Right ventricle myocardium superior (tissue), 1 donor: Measurements from ENCODE around the gene ACACA. TPM values are rescaled to one million over a fixed set of nuclear protein-coding genes. Genes with fewer than 3 reads are reported as not detected.
A peak's percentile ranks its signal among the peaks of the same experiment; 100 is the strongest.
"Not testable (repeated sequence)": the region's sequence is repeated elsewhere in the genome, so short reads cannot be mapped to it uniquely, and the experiment has no call there.

ENCODE experiments used
- ATAC-seq: fragments of 200-7000 bp; cut with Tn5 transposase; one replicate; pipeline ENCODE4 v1.9.1; 2020; ENCODE audit warnings: mild to moderate bottlenecking; ENCODE audit not compliant: poor library complexity
- DNase-seq: peaks from one replicate; pipeline ENCODE4 v3.0.0-alpha.2; 2020
- intact Hi-C: fragments of 100-400 bp; cut with DNase I; formaldehyde crosslinking; loops from one replicate; pipeline ENCODE4 v1.11.2; 2022
- total RNA-seq: library from RNA; stranded (reverse); fragmentation: NEBNext Ultra II Directional; extraction: Animal tissue kit (Norgen Biotek cat#: 25700); gene quantifications from one replicate; pipeline ENCODE4 v1.2.1, GENCODE V29; 2021
- donor health status: DM: no; HTN: yes; CAD: no; lungs with severe emphysema.

Gene ACACA
- total RNA-seq, 1 donor from 2014 or later, result 15.4 TPM

DNA sequence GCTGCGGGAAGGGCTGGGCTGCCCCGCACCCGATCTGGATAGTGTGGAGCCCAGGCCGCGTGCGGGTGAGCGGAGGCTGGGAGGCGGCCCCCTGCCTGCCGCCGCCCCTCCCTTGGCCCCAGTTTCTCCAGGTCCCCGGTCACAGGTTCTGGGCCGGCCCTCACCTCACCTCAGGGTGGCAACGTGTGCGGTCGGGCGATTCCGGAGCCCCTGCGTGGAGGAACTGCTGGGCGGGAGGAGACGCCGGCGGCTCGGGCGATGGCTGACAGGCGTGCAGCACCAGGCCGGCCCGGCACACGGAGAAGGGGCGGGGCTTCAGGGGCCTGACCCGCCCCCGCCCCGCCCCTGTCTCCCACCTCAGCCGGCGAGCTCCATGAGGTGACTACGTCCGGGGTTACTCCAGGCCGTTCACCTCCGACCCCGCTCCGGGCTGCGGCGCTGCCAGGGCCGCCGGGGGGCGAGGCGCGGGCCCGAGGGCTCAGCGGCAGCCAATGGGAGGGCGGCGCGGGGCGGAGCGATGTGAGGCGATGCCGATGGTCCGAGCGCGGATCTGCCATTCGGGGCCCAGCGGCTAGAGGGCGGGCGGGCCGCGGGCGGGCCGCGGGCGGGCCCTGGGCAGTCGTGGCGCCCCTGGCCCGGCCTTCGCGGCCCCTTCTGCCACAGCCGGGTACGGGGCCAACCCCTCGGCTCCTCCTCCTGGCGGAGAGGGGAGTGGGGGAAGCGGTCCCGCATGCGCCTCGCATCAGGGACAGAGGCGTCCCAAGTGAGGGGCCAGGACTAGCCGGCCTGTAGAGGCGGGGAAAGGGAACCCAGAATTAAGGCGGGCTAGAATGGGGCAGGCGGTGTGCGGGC, 47.6 kb downstream of the ACACA start:
- ATAC-seq, result peak; percentile 96
- peak; percentile 97 for DNase-seq
- intact Hi-C loops, result no loop called here

DNA sequence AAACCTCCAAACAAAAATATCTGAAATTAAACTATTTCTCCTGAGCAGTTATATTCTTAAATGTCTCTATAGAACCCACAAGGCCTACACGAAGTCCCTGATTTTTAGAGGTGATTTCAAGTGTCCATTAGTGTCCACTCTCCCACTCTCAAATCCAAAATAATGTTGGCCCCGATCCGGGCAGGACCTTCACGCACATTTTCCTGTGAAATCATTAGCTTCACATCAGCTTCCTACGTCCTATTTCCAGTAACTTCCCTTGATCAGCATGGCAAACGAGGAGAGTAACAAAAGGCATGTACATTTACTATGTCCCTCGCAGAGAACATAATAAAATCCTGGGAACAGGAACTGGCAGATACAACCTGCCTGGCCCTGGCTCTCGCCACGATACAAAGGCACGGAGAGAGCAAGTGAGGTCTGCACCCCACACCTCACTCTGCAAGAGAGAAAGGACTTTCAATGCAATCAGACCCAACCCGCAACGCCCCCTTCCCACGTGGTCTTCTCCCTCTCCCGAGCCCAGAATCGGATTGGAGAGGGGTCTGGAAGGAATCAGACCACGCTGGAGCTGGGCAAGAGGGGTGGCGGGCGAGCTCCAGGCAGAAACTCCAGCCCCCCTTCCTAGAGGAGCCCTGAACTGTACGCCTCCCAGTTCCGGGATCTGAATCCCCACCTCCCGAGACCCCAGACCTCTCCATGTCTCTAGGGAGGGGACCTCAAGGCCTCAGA, 48.4 kb downstream of the ACACA start:
- peak; percentile 23 for ATAC-seq
- intact Hi-C loops, result no loop called here
- peak; percentile 59 for DNase-seq

DNA sequence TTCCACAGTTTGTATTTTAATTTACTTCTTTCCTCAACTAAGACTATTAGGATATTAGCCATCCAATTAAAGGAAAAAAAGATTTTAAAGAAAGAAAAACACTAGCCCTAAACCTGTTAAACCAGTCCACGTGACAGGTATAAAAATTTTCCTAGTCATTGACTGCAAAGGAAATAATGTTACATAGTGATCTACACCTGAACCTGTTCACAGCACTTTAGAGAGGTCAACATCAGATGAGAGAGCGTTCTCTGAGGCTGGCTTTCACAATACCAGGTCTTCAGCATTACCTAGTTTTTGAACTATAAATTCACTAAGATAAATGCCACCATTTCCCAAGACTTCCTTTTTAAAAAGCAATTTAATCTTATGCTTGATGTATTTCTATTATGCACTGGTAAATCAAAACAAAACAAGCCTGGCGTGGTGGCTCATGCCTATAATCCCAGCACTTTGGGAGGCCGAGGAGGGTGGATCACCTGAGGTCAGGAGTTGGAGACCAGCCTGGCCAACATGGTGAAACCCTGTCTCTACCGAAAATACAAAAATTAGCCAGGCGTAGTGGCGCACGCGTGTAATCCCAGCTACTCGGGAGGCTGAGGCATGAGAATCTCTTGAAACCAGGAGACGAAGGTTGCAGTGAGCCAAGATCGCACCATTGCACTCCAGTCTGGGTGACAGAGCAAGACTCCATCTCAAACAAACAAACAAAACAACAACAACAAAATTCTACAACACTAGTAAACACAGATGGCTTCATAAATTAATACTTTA, 49.7 kb downstream of the ACACA start:
- DNase-seq, ATAC-seq, intact Hi-C loops: not testable (repeated sequence)

DNA sequence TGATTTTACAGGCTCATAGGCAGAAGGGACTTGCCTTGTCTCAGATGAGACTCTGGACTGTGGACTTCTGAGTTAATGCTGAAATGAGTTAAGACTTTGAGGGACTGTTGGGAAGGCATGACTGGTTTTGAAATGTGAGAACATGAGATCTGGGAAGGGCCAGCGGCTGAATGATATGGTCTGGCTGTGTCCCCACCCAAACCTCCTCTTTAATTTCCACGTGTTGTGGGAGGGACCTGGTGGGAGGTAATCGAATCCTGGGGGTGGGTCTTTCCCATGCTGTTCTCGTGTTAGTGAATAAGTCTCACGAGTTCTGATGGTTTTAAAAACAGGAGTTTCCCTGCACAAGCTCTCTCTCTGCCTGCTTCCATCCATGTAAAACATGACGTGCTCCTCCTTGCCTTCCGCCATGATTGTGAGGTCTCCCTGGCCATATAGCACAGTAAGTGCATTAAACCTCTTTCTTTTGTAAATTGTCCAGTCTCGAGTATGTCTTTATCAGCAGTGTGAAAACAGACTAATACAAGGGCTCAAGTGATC, 59.7 kb downstream of the ACACA start:
- DNase-seq, intact Hi-C loops, ATAC-seq: not testable (repeated sequence)

DNA sequence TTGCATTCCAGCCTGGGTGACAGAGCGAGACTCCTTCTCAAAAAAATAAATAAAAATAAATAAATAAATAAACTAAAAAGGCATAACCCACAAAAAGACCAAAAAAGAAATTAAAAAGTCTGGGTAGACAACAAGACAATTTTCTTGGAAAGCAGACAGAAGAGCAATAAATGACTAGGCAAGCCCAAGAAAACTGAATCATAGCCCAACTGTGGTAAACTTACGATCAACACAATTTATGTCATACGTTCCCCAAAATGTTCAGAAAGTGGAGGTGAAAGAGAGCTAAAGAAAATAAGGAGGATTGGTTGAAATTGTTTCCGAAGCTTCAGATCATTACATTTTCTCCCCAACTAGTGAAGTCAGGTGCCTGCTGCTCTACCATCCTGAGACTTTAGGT, 62.1 kb downstream of the ACACA start:
- DNase-seq (no peak), ATAC-seq (no peak)
- intact Hi-C loops, result no loop called here

DNA sequence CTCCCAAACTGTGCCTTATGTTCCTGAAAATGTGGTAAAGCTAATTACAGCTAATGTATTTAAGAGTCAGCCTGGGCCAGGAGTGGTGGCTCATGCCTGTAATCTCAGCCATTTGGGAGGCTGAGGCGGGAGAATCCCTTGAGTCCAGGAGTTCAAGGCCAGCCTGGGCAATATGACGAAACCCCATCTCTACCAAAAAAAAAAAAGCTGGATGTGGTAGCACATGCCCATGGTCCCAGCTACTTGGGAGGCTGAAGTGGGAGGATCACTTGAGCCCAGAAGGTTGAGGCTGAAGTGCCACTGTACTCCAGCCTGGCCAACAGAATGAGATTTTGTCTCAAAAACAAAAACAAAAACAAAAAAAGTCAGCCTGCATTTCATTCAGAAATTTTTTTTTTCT, 64.0 kb downstream of the ACACA start:
- intact Hi-C loops, result no loop called here
- no peak for DNase-seq
- ATAC-seq, result no peak

DNA sequence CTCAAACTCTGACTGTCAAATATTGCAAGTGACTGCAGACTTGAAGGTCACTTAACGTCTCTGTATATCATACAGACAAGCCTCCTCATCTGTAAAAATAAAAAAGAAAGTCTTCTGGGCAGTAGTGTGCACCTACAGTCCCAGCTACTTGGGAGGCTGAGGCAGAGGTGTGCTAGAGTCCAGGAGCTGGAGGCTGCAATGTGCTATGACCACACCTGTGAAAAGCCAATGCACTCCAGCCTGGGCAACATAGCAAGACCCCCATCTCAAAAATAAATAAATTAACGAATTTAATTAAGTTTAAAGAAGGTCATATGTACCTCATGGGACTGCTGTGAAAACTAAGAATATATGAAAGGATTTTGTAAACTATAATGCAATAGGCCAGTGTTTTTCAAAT, 65.8 kb downstream of the ACACA start:
- DNase-seq (no peak), ATAC-seq (no peak)
- intact Hi-C loops, result no loop called here

DNA sequence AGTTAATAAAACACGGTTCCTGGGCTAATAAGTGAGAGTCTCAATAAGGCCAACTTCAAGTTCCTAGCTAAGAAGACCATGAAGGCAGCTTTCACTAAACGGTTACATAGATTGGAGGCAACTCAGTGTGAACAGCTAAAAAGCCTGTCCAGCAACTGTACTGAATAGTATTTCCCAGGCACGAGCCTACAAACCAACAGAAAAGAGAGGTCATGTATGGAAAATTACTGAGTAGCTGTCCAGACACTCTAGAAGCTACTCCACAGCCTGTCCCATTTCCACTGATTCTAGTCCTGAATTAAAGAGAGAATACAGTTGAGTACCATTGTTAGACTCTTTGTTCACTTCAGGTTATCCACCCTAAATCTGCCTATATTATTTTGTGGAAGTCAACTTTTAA, 67.3 kb downstream of the ACACA start:
- intact Hi-C loops, result no loop called here
- DNase-seq (no peak), ATAC-seq (no peak)

DNA sequence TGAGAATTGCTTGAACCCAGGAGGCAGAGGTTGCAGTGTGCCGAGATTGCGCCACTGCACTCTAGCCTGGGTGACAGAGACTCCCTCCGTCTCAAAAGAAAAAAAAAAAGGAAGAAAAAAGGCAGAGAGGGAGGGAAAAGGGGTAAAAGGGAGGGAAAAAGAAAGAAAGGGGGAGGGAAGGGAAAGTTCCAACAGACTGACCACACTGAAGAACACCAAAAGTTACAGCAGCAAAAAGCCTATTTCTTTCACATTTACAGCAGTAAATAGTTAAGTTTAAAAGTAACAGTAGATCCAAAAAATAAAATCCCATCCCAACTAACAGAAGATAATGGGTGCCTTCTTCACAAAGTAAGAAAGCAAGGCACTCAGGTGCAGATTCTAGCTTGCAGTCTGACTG, 67.8 kb downstream of the ACACA start:
- intact Hi-C loops, result no loop called here
- ATAC-seq, result no peak
- no peak for DNase-seq

DNA sequence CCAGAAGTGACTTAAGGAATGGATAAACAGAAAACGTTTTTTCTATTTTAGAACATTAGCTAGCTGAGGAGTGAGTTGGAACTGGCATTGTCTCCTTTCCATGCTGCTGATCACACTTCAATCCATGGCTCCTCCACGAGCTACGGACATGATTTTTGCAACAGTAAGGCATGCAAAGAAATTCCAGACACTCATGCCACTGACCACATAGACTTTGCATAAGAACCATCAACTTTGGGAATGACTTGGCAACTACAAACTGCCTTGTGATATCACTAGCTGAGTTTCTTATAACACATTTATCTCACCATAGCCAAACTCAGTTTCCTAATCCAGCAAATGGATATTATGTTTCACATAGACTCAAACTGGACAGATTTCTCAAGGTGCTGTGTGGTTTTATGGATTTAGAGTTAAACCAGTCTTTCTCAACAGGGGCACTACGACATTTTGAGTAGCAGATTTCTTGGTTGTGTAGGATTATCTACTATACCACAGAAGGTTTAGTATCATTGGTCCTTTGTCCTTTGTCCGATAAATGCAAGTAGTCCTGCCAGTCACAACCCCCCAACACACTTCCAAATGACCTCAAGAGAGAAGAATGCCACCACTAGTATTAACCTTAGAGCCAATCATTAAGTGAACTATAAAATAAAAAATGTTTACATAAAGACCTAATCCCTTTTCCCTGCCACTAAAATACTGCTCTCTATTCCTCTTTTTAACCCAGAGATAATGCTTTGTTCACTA, 79.1 kb downstream of the ACACA start:
- ATAC-seq (peak; percentile 31), DNase-seq (no peak)
- intact Hi-C loops, result no loop called here

DNA sequence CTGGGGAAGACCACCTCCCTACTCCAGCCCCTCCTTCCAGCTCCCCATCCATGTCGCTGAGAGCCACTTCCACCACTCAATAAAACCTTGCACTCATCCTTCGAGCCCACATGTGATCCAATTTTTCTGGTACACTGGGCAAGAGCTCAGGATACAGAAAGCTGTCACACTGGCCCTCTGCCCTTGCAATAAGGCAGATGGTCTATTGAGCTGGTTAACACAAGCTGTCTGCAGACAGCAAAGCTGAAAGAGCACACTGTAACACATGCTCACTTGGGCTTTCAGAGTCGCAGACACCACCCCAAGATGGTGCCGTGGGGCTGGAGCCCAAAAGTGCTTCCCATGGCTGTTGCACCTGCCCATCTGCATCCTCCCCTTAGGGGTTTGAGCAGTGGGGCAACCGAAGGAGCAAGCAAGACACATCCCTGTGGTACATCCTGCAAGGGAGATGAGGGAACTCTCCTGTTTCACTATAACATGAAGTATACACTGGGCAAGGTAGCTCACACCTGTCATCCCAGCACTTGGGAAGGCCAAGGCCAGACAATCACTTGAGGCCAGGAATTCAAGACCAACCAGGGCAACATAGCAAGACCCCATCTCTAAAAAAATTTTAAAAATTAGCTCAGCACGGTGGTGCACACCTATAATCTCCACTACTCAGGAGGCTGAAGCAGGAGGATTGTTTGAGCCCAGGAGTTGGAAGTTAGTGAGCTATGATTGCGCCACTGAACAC, 83.6 kb downstream of the ACACA start:
- ATAC-seq, result no peak
- intact Hi-C loops, result no loop called here
- no peak for DNase-seq

DNA sequence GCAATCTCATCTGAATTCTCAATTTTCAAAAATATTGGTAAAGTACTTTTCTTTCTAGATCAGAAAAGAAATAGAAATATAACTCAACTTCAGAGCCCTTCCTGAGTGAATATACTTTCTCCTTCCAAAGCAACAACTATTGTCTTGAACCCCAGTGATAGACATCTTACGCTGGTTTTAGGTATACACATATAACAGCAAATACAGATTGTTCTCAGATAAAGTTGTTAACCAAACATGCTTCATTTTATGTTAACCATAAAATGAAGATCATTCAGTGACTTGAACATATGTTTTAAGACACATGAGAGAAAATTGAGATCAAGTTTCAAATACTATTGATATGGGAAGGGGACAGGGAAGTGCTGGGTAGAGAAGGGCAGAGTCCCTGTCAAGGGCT, 84.5 kb downstream of the ACACA start:
- no peak for DNase-seq

DNA sequence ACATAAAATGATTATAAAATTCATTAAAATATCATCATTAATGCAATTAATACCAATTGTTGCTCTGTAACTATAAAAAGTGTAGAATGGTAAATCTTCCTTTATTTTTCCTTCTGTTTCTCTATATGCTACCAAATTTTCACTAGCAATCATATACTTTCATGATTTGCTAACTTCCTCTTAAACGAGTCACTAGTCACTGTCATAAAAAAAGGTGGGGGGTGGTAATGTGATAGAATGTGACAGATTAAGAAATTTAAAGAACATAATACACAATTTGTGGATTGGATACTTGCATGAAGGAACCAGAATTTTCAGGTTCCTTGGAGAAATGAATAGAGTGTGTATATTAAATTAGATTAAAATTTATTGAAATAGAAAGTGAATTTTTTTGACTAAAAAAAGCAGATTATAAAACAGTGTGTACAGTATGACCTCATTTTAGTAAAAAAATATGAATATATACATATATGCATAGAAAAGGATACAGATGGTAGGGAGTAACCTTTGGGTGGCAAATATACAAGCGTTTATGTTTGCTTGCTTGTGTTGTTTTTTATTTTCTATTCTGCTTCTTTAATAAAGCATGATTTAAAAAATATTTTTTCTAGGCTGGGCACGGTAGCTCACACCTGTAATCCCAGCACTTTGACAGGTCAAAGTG, 87.6 kb downstream of the ACACA start:
- no peak for ATAC-seq
- intact Hi-C loops, result no loop called here
- no peak for DNase-seq

More for the DNA sequence above, 84.5 kb downstream of the ACACA start:
- no peak for ATAC-seq
- intact Hi-C loops, result no loop called here

DNA sequence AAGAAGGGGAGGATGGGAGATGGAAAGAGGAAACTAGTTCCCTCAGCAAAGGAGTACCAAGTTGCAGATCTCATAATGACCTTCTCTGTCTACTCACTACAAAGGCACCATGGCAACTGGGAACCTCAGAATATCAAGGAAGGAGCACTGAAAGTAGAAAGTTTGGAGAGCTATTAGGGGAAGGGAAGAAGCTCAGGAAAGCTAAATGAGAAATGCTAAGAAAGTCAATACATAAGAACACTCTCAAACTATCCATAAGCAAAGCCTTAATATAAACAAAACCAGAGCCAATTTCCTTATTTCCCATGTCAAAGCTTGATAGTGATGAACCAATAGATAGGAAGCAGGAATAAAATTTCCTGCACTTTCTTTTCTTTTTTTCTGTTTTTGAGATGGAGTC, 88.8 kb downstream of the ACACA start:
- no peak for DNase-seq
- intact Hi-C loops, result no loop called here
- no peak for ATAC-seq

DNA sequence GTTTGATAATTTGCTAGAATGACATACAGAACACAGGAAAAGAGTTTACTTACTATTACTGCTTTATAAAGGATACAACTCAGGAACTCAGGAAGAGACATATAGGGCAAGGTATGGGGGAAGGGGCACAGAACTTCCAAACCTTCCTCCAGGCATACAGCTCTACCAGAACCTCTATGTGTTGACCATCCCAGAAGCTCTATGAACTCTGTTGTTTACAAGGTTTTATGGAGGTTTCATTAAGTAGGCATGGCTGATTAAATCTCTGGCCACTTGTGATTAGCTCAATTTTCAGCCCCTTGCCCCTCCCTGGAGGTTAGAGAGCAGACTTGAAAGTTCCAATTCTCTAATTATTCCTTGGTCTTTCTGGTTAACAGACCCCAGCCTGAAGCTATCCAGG, 91.0 kb downstream of the ACACA start:
- intact Hi-C loops, result no loop called here
- DNase-seq (no peak), ATAC-seq (no peak)

DNA sequence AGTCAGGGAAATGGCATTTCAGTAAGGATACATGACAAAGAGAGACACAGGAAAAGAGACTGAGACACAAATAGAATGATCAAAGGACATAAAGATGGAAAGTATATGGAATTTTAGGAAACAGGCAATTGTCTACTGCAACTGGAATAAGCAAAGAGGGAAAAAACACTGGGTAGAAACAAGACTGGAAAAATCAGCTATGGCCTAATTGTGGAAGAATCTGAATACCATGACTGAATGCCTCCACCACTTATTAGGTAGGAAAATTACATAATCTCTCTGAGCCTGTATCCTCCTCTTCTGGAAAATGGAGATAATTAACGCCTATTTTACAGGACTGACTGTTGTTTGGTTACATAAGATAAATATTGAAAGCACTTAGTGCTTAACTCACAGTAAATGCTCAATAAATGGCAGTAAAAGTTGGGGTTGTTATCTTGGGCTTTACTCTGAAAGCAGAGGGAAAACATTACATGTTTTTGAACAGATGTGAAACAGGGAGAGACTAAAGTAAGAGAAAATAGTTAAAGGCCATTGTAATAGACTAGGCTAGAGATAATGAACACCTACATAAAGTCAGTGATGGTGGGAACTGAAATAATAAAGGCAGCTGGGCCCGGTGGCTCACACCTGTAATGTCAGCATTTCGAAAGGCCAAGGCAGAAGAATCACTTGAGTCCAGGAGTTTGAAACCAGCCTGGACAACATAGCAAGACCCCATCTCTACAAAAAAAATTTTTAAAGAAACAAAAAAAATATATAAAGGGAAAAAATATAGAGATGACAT, 94.3 kb downstream of the ACACA start:
- ATAC-seq (no peak), DNase-seq (no peak)
- intact Hi-C loops, result no loop called here

DNA sequence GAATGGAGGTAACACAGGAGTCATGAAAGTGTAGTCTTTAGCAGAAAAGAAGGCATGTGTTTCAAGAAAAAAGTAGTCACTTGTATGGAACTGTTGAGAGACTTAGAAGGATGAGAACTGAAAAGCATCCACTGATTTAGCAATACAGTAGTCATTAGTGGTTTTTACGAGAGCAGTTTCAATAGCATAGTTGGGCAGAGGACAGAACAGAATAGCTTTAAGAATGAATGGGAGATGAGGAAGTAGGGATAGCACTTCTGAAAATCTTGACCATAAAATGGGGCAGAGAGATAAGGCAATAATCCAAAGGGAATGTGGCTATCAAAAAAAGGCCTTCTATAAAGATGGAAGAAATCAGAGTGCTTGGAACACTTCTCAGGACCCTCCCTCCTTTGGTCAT, 95.7 kb downstream of the ACACA start:
- no peak for DNase-seq
- no peak for ATAC-seq
- intact Hi-C loops, result no loop called here
